ENCODE results near the gene AGBL4.

The AGBL4 gene

DNA sequence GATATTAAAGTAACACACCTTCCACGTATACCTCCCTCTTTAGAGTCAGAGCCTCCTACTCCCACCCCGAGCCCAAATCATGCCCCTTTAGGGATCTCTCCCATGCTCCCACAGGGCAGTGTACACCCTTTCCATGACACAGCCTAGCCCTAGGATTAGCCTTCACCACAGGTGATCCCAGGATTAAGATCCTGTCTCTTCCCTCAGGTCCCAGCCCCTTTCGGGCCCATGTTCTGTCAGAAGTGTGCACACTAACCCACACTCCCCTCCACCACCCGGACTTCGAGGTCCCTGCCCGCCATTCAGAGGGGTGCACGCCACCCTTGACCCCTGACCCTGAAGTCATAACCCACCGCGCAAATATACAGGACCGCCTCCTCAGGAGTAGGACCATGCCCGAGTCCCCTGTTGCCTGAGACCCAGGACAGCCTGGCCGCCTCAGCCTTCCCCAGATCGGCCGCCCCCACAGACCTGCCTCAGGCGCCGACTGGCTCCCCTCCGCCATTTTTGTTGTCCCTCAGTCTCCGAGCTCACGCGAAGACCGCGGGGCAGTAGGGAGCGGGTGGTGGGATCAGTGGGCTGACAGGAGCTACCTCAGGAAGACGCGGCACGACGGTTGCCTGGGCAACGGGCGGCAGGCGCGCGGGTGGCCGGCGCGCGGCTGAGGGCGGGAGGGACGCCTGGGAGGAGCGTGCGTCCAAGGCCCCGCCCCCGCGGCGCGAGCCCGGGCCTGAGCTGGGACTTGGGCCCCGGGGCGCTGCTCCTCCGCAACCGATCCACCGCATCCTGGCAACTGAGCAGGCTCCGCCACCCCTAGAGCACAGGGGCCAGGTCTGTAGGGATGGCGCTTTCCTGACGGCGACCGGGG, at the start of gene AGBL4:
Gene AGBL4, minus strand, starts transcription at position 663 of the 868 bp plus-strand sequence.
- Histone ChIP-seq H3K79me2 (ENCODE audit: control insufficient read depth, insufficient read depth, low read length, unreplicated experiment) (no peaks in the 10 kb centered on the region), H3K4me1 (ENCODE audit: control insufficient read depth, insufficient read depth, low read length, unreplicated experiment) (no peaks in the 10 kb centered on the region), H3K4me3 (ENCODE audit: low read depth, low read length) (no peak within 1 kb of the TSS), H3K36me3 (ENCODE audit: insufficient read depth, low read length) (no peaks in the 10 kb centered on the region), H2AFZ (ENCODE audit: low read length, unreplicated experiment) (no peak within 1 kb of the TSS), H3K27me3 (ENCODE audit: insufficient read depth, low read length) (no peaks in the 10 kb centered on the region), H3K27ac (ENCODE audit: low read depth, low read length) (no peak within 1 kb of the TSS)

DNA sequence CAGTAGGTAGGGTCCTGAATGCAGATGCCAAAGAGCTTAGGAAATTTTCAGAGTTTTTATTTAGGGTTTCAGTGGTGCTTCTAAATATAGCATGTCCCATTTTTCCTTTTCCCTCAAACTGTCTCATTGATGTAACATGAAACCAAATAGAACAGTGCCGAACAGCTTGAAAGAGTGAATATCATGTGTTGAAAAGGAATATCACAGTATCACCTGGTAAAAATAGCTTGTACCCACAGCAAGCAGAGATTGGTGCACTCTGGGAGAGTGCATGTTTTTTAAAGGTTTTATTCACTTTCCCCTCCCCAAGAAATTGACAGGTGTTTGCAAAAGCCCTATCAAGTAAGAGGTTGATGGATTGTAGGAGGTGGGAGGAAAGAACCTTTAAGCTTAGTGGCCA, 43.1 kb upstream of the AGBL4 start:
- Histone ChIP-seq H3K36me3 (ENCODE audit: insufficient read depth, low read length) (no peaks in the 10 kb centered on the region), H3K27me3 (ENCODE audit: insufficient read depth, low read length) (no peaks in the 10 kb centered on the region), H3K79me2 (ENCODE audit: control insufficient read depth, insufficient read depth, low read length, unreplicated experiment) (no peaks in the 10 kb centered on the region), H2AFZ (ENCODE audit: low read length, unreplicated experiment) (no peak overlapping the region), H3K4me1 (ENCODE audit: control insufficient read depth, insufficient read depth, low read length, unreplicated experiment) (no peaks in the 10 kb centered on the region), H3K4me3 (ENCODE audit: low read depth, low read length) (no peak overlapping the region), H3K27ac (ENCODE audit: low read depth, low read length) (no peak overlapping the region)

GRCh38 chr1:50060279-50060678, 36.5 kb upstream of the AGBL4 start:
- H3K79me2 ChIP-seq (ENCODE audit: control insufficient read depth, insufficient read depth, low read length, unreplicated experiment) = no peaks in the 10 kb centered on the region
- H3K27ac ChIP-seq (ENCODE audit: low read depth, low read length) = no peak overlapping the region
- no peaks in the 10 kb centered on the region for H3K4me1 ChIP-seq (ENCODE audit: control insufficient read depth, insufficient read depth, low read length, unreplicated experiment)
- H3K4me3 ChIP-seq (ENCODE audit: low read depth, low read length) = no peak overlapping the region
- no peak overlapping the region for H2AFZ ChIP-seq (ENCODE audit: low read length, unreplicated experiment)
- H3K36me3 ChIP-seq (ENCODE audit: insufficient read depth, low read length) = no peaks in the 10 kb centered on the region
- no peaks in the 10 kb centered on the region for H3K27me3 ChIP-seq (ENCODE audit: insufficient read depth, low read length)

DNA sequence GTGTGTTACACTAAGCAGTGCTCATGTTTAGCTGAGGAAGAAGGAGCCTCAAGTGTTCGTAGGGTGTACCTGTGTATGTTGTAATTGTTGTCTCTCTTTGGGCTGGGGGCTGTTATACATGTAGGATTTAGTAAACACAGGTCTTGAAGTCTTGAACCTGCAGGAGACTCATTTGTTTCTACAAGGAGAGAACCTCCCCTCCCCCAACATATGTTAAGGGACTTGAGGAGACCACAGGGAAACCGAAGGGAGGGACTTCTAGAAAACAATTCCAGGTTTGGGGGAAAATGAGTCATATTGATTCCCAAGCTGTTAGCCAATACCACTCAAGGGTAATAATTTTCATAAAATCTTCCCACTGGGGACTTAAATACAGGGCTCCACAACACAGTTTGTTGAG, 25.0 kb upstream of the AGBL4 start:
- Histone ChIP-seq H3K27me3 (ENCODE audit: insufficient read depth, low read length) (peaks cover 10% of the 10 kb centered on the region; the same call in 1 of the 2 replicates), H3K36me3 (ENCODE audit: insufficient read depth, low read length) (no peaks in the 10 kb centered on the region), H3K4me1 (ENCODE audit: control insufficient read depth, insufficient read depth, low read length, unreplicated experiment) (no peaks in the 10 kb centered on the region), H3K4me3 (ENCODE audit: low read depth, low read length) (no peak overlapping the region), H3K79me2 (ENCODE audit: control insufficient read depth, insufficient read depth, low read length, unreplicated experiment) (no peaks in the 10 kb centered on the region), H3K27ac (ENCODE audit: low read depth, low read length) (no peak overlapping the region), H2AFZ (ENCODE audit: low read length, unreplicated experiment) (no peak overlapping the region)

GRCh38 chr1:50047916-50048694, 24.4 kb upstream of the AGBL4 start:
- no peak overlapping the region for H3K27ac ChIP-seq (ENCODE audit: low read depth, low read length)
- H3K4me1 ChIP-seq (ENCODE audit: control insufficient read depth, insufficient read depth, low read length, unreplicated experiment) = no peaks in the 10 kb centered on the region
- H3K27me3 ChIP-seq (ENCODE audit: insufficient read depth, low read length) = peaks cover 10% of the 10 kb centered on the region; the same call in 1 of the 2 replicates
- H3K4me3 ChIP-seq (ENCODE audit: low read depth, low read length) = no peak overlapping the region
- no peaks in the 10 kb centered on the region for H3K79me2 ChIP-seq (ENCODE audit: control insufficient read depth, insufficient read depth, low read length, unreplicated experiment)
- no peak overlapping the region for H2AFZ ChIP-seq (ENCODE audit: low read length, unreplicated experiment)
- no peaks in the 10 kb centered on the region for H3K36me3 ChIP-seq (ENCODE audit: insufficient read depth, low read length)

GRCh38 chr1:50038237-50038809, 14.6 kb upstream of the AGBL4 start:
- Histone ChIP-seq H3K36me3 (ENCODE audit: insufficient read depth, low read length) (no peaks in the 10 kb centered on the region), H3K27ac (ENCODE audit: low read depth, low read length) (no peak overlapping the region), H2AFZ (ENCODE audit: low read length, unreplicated experiment) (no peak overlapping the region)

GRCh38 chr1:50027794-50028193, 4.0 kb upstream of the AGBL4 start:
- no peaks in the 10 kb centered on the region for H3K27me3 ChIP-seq (ENCODE audit: insufficient read depth, low read length)
- no peak overlapping the region for H2AFZ ChIP-seq (ENCODE audit: low read length, unreplicated experiment)
- H3K4me3 ChIP-seq (ENCODE audit: low read depth, low read length) = no peak overlapping the region
- no peak overlapping the region for H3K27ac ChIP-seq (ENCODE audit: low read depth, low read length)
- H3K36me3 ChIP-seq (ENCODE audit: insufficient read depth, low read length) = no peaks in the 10 kb centered on the region
- H3K4me1 ChIP-seq (ENCODE audit: control insufficient read depth, insufficient read depth, low read length, unreplicated experiment) = no peaks in the 10 kb centered on the region
- H3K79me2 ChIP-seq (ENCODE audit: control insufficient read depth, insufficient read depth, low read length, unreplicated experiment) = no peaks in the 10 kb centered on the region

More at GRCh38 chr1:50038237-50038809, 14.6 kb upstream of the AGBL4 start:
- no peaks in the 10 kb centered on the region for H3K4me1 ChIP-seq (ENCODE audit: control insufficient read depth, insufficient read depth, low read length, unreplicated experiment)
- H3K27me3 ChIP-seq (ENCODE audit: insufficient read depth, low read length) = no peaks in the 10 kb centered on the region
- H3K4me3 ChIP-seq (ENCODE audit: low read depth, low read length) = no peak overlapping the region
- no peaks in the 10 kb centered on the region for H3K79me2 ChIP-seq (ENCODE audit: control insufficient read depth, insufficient read depth, low read length, unreplicated experiment)

DNA sequence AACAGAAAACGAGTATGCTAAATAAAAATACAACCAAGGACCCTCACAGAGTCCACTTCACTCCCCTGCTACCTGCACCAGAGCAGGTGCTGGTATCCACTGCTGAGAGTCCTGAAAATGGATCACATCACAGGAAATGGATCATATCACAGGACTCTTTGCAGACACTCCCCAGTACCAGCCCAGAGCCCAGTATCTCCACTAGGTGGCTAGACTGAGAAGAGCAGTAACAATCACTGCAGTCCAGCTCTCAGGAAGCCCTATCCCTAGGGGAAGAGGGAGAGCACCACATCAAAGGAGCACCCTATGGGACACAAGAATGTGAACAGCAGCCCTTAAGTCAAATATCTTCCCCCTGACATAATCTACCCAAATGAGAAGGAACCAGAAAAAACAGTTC, 28.0 kb downstream of the AGBL4 start:
- Histone ChIP-seq H3K27me3 (ENCODE audit: insufficient read depth, low read length) (no peaks in the 10 kb centered on the region), H3K36me3 (ENCODE audit: insufficient read depth, low read length) (no peaks in the 10 kb centered on the region), H3K4me1 (ENCODE audit: control insufficient read depth, insufficient read depth, low read length, unreplicated experiment) (no peaks in the 10 kb centered on the region), H3K79me2 (ENCODE audit: control insufficient read depth, insufficient read depth, low read length, unreplicated experiment) (no peaks in the 10 kb centered on the region), H2AFZ (ENCODE audit: low read length, unreplicated experiment) (no peak overlapping the region), H3K27ac (ENCODE audit: low read depth, low read length) (no peak overlapping the region), H3K4me3 (ENCODE audit: low read depth, low read length) (no peak overlapping the region)

- no peak overlapping the region for H2AFZ ChIP-seq (ENCODE audit: low read length, unreplicated experiment)
- H3K4me1 ChIP-seq (ENCODE audit: control insufficient read depth, insufficient read depth, low read length, unreplicated experiment) = no peaks in the 10 kb centered on the region
- no peaks in the 10 kb centered on the region for H3K79me2 ChIP-seq (ENCODE audit: control insufficient read depth, insufficient read depth, low read length, unreplicated experiment)
- H3K4me3 ChIP-seq (ENCODE audit: low read depth, low read length) = no peak overlapping the region
- H3K27me3 ChIP-seq (ENCODE audit: insufficient read depth, low read length) = no peaks in the 10 kb centered on the region
- no peak overlapping the region for H3K27ac ChIP-seq (ENCODE audit: low read depth, low read length)
- no peaks in the 10 kb centered on the region for H3K36me3 ChIP-seq (ENCODE audit: insufficient read depth, low read length)
Measured at GRCh38 chr1:49971088-49971487, 52.7 kb downstream of the AGBL4 start.

DNA sequence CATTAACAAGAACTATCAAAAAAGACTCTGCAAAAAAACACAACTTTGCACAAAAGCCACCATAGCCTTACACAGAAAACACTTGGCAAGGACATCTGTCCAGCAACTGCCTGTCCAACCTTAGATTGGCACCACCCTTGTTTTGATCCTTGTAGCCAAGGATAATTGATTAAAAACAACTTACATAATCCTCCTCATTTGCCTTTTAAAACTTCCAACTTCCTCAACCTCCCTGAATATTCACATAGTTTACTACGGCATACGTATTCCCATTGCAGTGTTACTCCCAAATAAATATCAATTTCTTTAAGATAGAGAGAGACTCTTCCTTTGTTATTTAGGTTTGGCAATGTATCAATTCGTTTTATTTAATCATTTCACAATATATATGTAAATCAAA, 72.4 kb downstream of the AGBL4 start:
- Histone ChIP-seq H2AFZ (ENCODE audit: low read length, unreplicated experiment) (no peak overlapping the region), H3K27ac (ENCODE audit: low read depth, low read length) (no peak overlapping the region), H3K4me3 (ENCODE audit: low read depth, low read length) (no peak overlapping the region), H3K4me1 (ENCODE audit: control insufficient read depth, insufficient read depth, low read length, unreplicated experiment) (no peaks in the 10 kb centered on the region), H3K27me3 (ENCODE audit: insufficient read depth, low read length) (no peaks in the 10 kb centered on the region), H3K36me3 (ENCODE audit: insufficient read depth, low read length) (no peaks in the 10 kb centered on the region), H3K79me2 (ENCODE audit: control insufficient read depth, insufficient read depth, low read length, unreplicated experiment) (no peaks in the 10 kb centered on the region)

Data from ACC112 (cell line).